GM19438 (cell line): ENCODE results near the gene C1D.
"Not testable (repeated sequence)": the region's sequence is repeated elsewhere in the genome, so short reads cannot be mapped to it uniquely, and the experiment has no call there.

Experiments used
- ATAC-seq: cut with Tn5 transposase; IDR thresholded peaks from one replicate; pipeline ENCODE4 v1.9.1; 2021; ENCODE audit warnings: low read depth; ENCODE audit not compliant: unreplicated experiment

C1D gene

GRCh38 chr2:68009526-68009925, 53.3 kb downstream of the C1D start:
- ATAC-seq, result no peak

- no peak for ATAC-seq
Observed at GRCh38 chr2:68000170-68000825, 62.5 kb downstream of the C1D start.

GRCh38 chr2:67999332-67999731, 63.5 kb downstream of the C1D start:
- no peak for ATAC-seq

- ATAC-seq, result no peak
Observed at GRCh38 chr2:67997903-67998302, 64.9 kb downstream of the C1D start.

- ATAC-seq, result no peak
Observed at GRCh38 chr2:67997528-67997900, 65.3 kb downstream of the C1D start.

GRCh38 chr2:67996772-67997527, 65.9 kb downstream of the C1D start:
- ATAC-seq, result no peak

GRCh38 chr2:67994716-67995115, 68.1 kb downstream of the C1D start:
- ATAC-seq, result no peak

GRCh38 chr2:67994069-67994468, 68.7 kb downstream of the C1D start:
- not testable (repeated sequence) for ATAC-seq

- ATAC-seq, result no peak
Observed at GRCh38 chr2:67993329-67993728, 69.5 kb downstream of the C1D start.

- no peak for ATAC-seq
Observed at GRCh38 chr2:67991456-67991855, 71.3 kb downstream of the C1D start.
